GM12891 (cell line): ENCODE measurements around the gene MYO1D.
A peak's percentile ranks its signal among the peaks of the same experiment; 100 is the strongest.

Experiments used
- DNase-seq: peaks from one replicate; pipeline ENCODE4 v3.0.0; 2011; ENCODE audit warnings: low spot score; ENCODE audit not compliant: insufficient read length
- FAIRE-seq: peaks from 2 replicates; lab custom pipeline; 2011; peaks lifted over from hg19 to GRCh38; lab: Jason Lieb, UNC
- PAX5 ChIP-seq: IDR thresholded peaks from 2 replicates; pipeline ENCODE4 v1.6.1; 2011; ENCODE audit warnings: low read length, moderate library complexity, mild to moderate bottlenecking; ENCODE audit not compliant: insufficient read depth, severe bottlenecking
- POLR2A ChIP-seq: IDR thresholded peaks from 2 replicates; pipeline ENCODE4 v1.6.1; 2011; ENCODE audit warnings: low read depth, low read length, control low read depth
- POLR2AphosphoS5 ChIP-seq: IDR thresholded peaks from 2 replicates; pipeline ENCODE4 v1.6.1; 2011; ENCODE audit warnings: low read depth, low read length, control low read depth
- POU2F2 ChIP-seq: IDR thresholded peaks from 2 replicates; pipeline ENCODE4 v1.6.1; 2011; ENCODE audit warnings: low read depth, mild to moderate bottlenecking, control low read depth, low read length, moderate library complexity
- SPI1 ChIP-seq: IDR thresholded peaks from 2 replicates; pipeline ENCODE4 v1.6.1; 2011; ENCODE audit warnings: low read depth, low read length, control low read depth
- TAF1 ChIP-seq: IDR thresholded peaks from 2 replicates; pipeline ENCODE4 v1.6.1; 2011; ENCODE audit warnings: low read depth, low read length, control low read depth

MYO1D gene

GRCh38 chr17:32514606-32515005, 362.3 kb downstream of the MYO1D start:
- DNase-seq (no peak), FAIRE-seq (peak; percentile 5)
- TF ChIP-seq PAX5 (no peak), TAF1 (no peak), POLR2AphosphoS5 (no peak), SPI1 (no peak), POLR2A (no peak), POU2F2 (no peak)

- TF ChIP-seq POLR2A = no peak
- TF ChIP-seq PAX5 = no peak
- no peak for TF ChIP-seq TAF1
- no peak for TF ChIP-seq POLR2AphosphoS5
- TF ChIP-seq POU2F2 = no peak
- TF ChIP-seq SPI1 = no peak
- no peak for DNase-seq
- FAIRE-seq = no peak
Observed at GRCh38 chr17:32513579-32513978, 363.3 kb downstream of the MYO1D start.

- FAIRE-seq (no peak), DNase-seq (no peak)
- TF ChIP-seq PAX5 (no peak), SPI1 (no peak), TAF1 (no peak), POU2F2 (no peak), POLR2A (no peak), POLR2AphosphoS5 (no peak)
Observed at GRCh38 chr17:32512328-32512727, 364.6 kb downstream of the MYO1D start.

GRCh38 chr17:32510466-32510865, 366.5 kb downstream of the MYO1D start:
- TF ChIP-seq POLR2A = no peak
- TF ChIP-seq SPI1 = no peak
- no peak for TF ChIP-seq POU2F2
- no peak for TF ChIP-seq PAX5
- TF ChIP-seq POLR2AphosphoS5 = no peak
- no peak for TF ChIP-seq TAF1
- DNase-seq (no peak), FAIRE-seq (no peak)

- no peak for TF ChIP-seq POLR2A
- no peak for TF ChIP-seq PAX5
- TF ChIP-seq POU2F2 = no peak
- TF ChIP-seq SPI1 = no peak
- no peak for TF ChIP-seq TAF1
- TF ChIP-seq POLR2AphosphoS5 = no peak
- FAIRE-seq (no peak), DNase-seq (no peak)
Observed at GRCh38 chr17:32508926-32509325, 368.0 kb downstream of the MYO1D start.

GRCh38 chr17:32504166-32504990, 372.5 kb downstream of the MYO1D start:
- DNase-seq (no peak), FAIRE-seq (no peak)
- no peak for TF ChIP-seq POLR2A
- no peak for TF ChIP-seq POU2F2
- no peak for TF ChIP-seq SPI1
- TF ChIP-seq PAX5 = no peak
- TF ChIP-seq TAF1 = no peak
- TF ChIP-seq POLR2AphosphoS5 = no peak; the same call in 1 of the 2 replicates

- TF ChIP-seq SPI1 (peak; percentile 94), TAF1 (peak; percentile 58), PAX5 (no peak), POLR2A (no peak; the same call in 1 of the 2 replicates), POLR2AphosphoS5 (0 out of 2 replicates have a peak, but pooled peaks have one; percentile 42), POU2F2 (peak; percentile 75)
- DNase-seq = no peak
- FAIRE-seq = peak; percentile 99
Observed at GRCh38 chr17:32503251-32504165, 373.4 kb downstream of the MYO1D start.

GRCh38 chr17:32502710-32503109, 374.2 kb downstream of the MYO1D start:
- DNase-seq (no peak), FAIRE-seq (no peak)
- TF ChIP-seq POU2F2 (no peak), TAF1 (no peak)

- TF ChIP-seq TAF1 (no peak), POU2F2 (no peak), POLR2AphosphoS5 (no peak), SPI1 (no peak)
- DNase-seq = no peak
- peak; percentile 81 for FAIRE-seq
Observed at GRCh38 chr17:32502013-32502412, 374.9 kb downstream of the MYO1D start.
